ENCODE data around the gene ATP13A1.
A peak's percentile ranks its signal among the peaks of the same experiment; 100 is the strongest.
"Not testable (repeated sequence)": the region's sequence is repeated elsewhere in the genome, so short reads cannot be mapped to it uniquely, and the experiment has no call there.

The ATP13A1 gene

GRCh38 chr19:19618219-19619051 lies 45.0 kb downstream of the ATP13A1 start, which contains the start of gene PBX4:
Gene PBX4 (minus strand): TSS chr19:19618687. CDS start chr19:19618629, 58 bp downstream.
- DNase-seq, result peak; percentile 96

GRCh38 chr19:19615086-19615485 lies 48.4 kb downstream of the ATP13A1 start:
- DNase-seq, result no peak

GRCh38 chr19:19613506-19613905 lies 50.0 kb downstream of the ATP13A1 start:
- no peak for DNase-seq

GRCh38 chr19:19610376-19611202 lies 52.9 kb downstream of the ATP13A1 start:
- no peak for DNase-seq

- DNase-seq, result not testable (repeated sequence)
Measured at GRCh38 chr19:19606686-19607085, 56.8 kb downstream of the ATP13A1 start.

GRCh38 chr19:19606021-19606420 lies 57.5 kb downstream of the ATP13A1 start:
- DNase-seq, result peak; percentile 47

- no peak for DNase-seq
Measured at GRCh38 chr19:19602713-19603324, 60.7 kb downstream of the ATP13A1 start.

GRCh38 chr19:19602136-19602712 lies 61.3 kb downstream of the ATP13A1 start:
- no peak for DNase-seq

- no peak for DNase-seq
Measured at GRCh38 chr19:19600793-19601330, 62.6 kb downstream of the ATP13A1 start.

GRCh38 chr19:19598728-19599451 lies 64.6 kb downstream of the ATP13A1 start:
- not testable (repeated sequence) for DNase-seq

GRCh38 chr19:19597809-19598306 lies 65.6 kb downstream of the ATP13A1 start:
- no peak for DNase-seq
